Right renal cortex interstitium (tissue), 3 donors: ENCODE data around the gene GMDS. TPM values are rescaled to one million over a fixed set of nuclear protein-coding genes. Genes with fewer than 3 reads are reported as not detected.
"Not testable (repeated sequence)": the region's sequence is repeated elsewhere in the genome, so short reads cannot be mapped to it uniquely, and the experiment has no call there.

Experiments
- DNase-seq, 3 donors: peaks; one replicate each; pipeline ENCODE4 v3.0.0-alpha.2; 2013; ENCODE audit warnings: low read depth in 3 of 3, low spot score in 2 of 3
- polyA plus RNA-seq, 3 donors: library from polyadenylated mRNA; unstranded; fragments of 120-200 nt; gene quantifications; one replicate each; pipeline ENCODE4 v1.2.1, GENCODE V29; 2013; ENCODE audit not compliant: insufficient read length in 3 of 3

GMDS gene
- polyA plus RNA-seq, 3 donors = 70.8 to 90.1 (median 74.0) TPM

DNA sequence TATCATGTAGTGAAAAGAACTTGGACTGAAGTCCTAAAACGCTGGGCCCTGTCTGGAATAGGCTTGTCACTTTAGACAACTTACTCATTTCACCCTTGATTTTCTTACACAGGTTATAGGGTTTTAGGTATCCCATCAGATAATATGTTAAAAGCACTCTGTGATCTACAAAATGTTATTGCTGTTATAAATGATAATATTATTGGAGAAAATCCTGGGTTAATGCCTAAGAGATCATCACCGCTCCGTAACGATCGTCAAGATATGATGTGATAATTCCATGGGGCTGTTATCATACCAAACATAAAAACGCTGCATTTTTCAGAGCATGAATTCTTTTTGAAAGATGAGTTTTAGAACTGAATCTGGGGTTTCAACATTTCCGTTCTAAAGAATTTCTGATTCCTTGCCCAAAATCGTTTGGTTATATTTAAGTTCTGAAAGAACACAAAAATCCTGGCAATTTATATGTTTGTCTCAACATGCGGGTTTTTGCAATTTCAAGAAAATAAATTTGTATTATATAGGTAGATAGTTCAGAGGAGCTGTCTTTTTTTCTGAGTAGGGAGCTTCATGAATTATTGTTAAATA is 480.9 kb downstream of the GMDS start:
- no peak for DNase-seq

DNA sequence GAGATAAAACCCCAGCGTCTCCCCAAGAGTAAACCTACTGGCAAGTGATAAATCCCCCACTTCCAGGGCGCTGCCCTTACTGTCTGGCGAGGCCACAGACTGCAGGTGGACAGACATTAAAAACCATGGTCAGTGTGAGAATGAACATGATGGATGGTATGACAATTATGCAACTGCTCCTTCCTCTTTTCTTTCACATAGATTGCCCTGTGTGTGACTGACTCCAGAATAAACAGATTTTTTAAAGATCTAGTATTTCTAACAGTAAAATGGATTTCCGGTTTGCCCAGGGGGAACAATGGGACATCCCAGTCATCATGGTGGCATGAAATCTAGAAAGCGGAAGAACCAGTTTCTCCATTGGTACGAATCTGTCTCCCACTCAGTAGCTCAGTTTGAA is 482.0 kb downstream of the GMDS start:
- no peak for DNase-seq

DNA sequence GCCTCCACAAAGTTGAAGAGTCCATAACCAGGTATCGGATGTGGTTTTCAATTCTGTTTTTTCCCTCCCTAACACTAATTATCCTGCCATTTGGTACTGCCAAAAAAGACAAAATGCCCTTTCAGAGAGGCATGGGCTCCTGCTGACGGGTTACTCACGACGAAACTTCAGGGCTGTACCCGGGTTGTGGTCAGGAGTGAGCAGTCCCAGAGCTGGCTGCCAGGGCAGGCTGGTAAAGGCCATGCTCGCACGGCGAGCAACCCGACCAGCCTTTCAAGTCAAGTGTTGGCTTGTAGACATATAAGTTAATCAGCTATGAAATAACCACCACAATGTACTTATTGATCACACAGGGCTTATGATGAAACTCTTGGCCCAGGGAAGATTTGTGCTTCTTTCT is 483.2 kb downstream of the GMDS start:
- DNase-seq = no peak

DNA sequence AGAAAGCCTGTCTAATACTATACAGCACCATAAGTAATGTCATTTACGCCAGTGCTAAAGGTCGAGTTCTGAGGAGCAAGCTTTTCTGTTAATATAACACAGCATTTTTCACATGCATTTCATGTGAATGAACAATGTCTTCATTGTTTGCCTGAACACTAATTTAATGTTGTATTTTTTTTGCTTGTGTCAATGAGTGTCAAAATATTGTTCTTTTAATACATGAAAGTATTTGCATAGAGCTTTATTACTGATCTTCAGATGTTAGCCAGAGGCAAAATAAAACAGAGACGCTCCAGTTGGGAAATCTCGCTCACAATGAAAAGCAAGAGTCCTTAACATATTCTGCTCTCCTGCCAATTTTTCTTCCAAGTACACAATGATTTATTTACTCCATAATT is 483.9 kb downstream of the GMDS start:
- no peak for DNase-seq

DNA sequence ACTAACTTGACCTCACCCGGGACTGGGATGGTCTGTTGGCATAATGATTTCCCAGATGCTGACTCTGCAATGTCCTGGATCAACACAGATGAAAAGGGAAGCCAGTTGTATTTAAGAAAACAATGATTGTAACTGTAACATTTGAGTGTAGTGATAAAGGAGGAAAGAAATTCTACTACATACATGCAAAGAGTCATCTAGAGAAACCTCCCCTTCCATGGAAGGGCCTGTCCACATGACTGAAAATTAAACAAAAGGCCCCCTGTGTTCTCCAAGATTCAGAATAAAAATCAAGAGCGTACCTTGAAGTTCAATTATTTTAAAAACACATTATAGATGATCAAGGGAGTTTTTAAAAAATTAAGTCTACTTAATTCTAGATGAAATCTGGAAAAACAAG is 484.5 kb downstream of the GMDS start:
- DNase-seq = no peak

DNA sequence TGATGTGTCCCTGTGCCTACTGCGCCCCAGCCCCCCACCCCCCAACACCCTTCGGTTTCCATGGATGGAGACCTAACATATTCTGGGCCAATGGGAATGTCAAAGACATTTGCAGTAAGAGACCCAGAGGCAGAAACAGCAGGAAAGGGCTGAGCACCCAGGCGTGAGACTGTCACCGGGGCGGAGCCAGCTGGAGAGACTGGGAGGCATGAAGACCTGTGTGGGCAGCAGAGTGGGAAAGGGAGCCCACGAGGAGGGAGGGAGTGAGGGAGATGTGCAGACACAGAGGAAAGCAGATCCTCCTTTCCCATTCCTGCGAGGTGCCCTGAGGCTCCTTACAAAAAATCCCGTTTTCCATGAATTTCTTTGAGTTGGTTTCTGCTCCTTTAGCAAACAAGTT is 485.5 kb downstream of the GMDS start:
- no peak for DNase-seq

DNA sequence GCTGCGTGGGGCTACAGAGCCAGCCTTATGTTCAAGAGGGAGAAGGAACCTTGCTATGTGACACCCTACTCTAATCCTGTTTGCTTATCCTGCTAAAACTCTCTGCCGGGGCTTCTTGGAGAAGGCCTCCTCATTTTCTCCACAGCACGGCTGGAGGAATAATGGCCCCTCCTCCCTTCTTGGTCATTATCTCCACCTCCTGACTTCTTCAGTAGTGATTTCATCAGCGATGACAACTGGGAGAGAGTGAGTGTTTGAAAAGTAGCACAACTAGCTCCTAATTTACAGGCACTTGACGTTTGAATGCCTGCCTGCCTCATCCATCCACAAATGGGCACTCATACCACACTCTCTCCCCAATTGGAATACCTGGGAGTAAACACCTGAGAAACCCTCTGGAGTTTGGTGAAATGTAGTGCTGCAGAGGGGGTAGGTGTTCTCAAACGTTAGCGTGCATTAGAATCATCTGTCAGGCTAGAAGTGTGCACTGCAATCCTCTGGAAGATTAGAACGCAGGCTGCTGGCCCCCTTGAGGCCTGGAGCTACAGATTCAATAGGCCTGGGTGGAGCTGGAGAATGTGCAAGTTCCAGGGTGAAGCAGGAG is 487.2 kb downstream of the GMDS start:
- no peak for DNase-seq

DNA sequence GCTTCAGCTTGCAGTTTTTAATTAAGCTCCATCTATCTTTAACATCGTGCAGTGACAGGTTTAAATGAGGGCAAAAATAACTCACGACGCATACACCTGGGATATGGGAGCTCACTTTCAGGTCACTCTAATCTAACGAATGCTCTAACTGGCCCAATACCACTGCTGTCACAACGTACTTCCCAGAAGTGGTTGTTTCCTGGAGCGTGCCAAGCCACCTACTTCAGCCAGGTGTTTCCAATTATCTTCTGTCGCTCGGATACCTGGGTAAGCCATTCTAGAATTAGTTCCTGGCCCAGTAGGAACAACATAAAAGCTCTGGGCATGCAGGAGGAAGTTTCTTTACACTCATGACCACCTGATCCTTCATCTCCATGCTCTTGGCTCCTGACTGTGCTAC is 488.3 kb downstream of the GMDS start:
- DNase-seq = no peak

DNA sequence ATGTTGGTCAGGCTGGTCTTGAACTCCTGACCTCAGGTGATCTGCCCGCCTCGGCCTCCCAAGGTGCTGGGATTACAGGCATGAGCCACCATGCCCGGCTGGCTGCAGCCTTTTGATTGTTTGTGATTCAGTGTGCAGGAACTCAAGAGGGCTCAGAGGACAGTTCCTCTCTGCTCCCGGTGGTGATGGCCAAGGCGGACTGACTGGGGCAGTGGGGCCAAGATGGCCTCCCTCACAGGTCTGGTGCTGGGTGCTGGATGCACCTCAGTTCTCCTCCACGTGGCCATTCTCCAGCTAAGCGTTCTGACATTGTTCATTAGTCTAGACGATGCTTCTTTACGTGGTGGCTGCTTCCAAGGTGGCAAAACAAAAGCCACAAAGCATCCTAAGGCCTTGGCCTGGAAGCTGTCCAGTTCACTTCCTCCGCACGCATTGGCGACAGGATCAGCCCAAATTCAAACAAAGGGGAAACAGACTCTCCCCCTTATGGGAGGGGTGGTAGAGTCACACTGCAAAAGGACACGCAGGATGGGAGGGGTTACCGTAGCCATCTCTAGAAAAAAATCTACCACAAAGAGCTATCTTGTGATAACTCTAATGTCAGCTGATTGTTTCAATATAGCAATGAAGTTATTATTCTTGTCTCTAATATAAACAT is 488.8 kb downstream of the GMDS start:
- DNase-seq = no peak

DNA sequence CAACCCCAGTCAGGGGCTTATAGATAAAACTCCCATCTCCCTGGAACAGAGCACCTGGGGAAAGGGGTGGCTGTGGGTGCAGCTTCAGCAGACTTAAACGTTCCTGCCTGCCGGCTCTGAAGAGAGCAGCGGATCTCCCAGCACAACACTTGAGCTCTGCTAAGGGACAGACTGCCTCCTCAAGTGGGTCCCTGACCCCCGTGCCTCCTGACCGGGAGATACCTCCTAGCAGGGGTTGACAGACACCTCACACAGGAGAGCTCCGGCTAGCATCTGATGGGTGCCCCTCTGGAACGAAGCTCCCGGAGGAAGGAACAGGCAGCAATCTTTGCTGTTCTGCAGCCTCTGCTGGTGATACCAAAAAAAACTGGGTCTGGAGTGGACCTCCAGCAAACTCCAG is 494.3 kb downstream of the GMDS start:
- DNase-seq = not testable (repeated sequence)

DNA sequence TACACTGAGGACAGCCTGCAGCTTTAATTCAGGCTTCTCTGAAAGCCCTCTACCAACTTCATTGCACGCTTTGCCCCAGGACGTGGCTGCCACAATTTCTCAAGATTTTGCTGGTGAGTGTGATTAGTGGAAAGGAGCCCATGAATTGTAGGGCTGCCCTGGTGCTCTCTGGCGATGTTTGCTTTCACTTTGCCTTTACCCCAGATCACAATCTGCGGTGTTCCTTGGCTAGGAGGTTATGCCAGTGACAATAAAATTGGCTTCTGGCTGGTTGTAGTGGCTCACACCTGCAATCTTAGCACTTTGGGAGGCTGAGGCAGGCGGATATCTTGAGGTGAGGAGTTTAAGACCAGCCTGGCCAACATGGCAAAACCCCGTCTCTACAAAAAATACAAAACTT is 496.4 kb downstream of the GMDS start:
- DNase-seq = no peak

DNA sequence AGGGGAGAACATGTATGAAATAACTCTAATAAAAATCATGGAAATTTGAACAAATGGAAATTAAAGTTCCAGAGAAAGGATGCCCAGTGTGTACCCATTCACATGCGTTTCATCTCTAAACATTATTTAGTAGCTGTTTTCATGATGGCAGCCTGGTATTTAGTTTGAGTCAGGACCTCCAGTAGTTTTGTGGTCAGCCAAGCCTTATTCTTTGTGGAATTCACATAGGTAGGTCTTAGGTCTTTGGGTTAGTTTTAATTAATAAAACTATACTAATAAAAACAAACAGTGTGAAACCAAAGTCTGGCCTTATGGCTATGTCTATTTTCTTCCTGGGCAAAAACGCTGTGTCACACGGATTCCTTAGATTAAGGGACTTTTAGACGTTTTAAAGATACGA is 497.9 kb downstream of the GMDS start:
- DNase-seq = no peak

DNA sequence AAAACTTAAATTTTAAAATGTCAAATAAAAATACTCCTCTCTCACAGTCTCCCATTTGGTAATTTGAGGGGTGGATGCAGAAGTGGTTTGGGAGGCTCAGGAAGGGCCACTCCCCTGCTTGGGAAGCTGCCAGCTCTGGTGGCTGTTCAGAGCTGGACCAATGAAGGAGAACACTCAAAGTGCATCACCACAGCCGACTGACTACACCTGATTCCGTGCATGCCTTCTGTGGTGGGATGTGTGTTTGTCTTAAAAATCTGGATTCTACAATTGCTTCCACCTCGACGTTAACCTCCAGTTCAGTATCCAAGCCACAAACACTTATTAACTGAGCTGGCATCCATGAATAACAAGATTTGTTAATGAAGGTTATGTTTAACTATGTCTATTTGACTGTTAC is 498.4 kb downstream of the GMDS start:
- no peak for DNase-seq

DNA sequence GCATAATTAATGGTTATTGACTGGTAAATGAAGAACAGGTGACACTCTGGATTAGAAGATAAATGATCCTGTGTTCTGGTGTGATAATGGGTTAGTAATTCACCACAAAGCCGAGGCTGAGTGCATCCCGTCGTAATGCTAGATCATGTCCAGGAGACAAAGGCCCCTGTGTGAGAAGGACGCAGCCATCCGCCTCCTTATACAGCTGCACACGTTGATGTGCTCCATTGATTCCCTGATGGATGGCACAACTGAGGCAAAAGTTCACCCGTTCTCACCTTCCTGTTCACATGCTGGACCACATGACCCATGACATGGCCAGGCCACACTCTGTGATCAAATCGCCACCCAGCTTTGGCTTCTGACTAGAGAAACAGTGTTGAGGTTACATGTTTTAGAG is 499.6 kb downstream of the GMDS start:
- peak in 1 of 3 donors; percentile 55 for DNase-seq

DNA sequence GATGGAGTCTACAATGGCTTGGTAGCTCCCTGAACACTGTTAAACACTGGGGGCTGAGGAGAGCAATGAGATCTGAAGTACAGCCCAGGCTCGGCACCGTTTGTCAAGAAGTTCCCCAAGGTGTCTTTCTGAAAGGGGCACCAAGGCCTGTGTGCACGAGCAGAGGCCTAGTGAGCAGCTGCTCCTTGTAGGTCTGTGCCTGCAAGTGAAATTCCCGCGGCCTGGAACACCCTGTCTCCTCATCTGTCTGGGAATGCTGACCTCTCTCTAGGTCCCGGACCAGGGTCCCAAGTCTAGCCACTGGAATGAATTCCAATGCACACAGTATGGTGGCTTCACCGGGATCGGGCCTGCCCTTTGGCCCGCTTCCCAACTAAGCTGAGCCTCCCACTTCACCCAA is 500.9 kb downstream of the GMDS start:
- no peak for DNase-seq

DNA sequence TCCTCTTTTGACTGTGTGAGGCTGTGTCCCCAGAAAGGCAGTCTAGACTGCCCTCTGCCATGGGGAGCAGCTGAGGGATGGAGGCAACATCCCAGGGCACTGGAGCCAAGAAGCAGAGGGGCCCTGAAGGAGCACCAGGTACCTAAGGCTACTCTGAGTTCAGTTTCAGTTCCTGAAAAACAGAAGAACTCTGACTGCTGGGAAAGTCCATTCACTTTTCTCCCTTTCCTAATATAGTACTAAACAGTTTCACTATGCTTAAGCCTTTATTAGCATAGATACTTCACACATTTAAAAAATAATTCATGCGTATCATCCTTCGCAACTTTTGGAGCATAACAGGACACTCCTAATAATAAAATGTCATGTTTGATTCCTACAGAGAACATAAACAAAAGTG is 505.7 kb downstream of the GMDS start:
- no peak for DNase-seq

DNA sequence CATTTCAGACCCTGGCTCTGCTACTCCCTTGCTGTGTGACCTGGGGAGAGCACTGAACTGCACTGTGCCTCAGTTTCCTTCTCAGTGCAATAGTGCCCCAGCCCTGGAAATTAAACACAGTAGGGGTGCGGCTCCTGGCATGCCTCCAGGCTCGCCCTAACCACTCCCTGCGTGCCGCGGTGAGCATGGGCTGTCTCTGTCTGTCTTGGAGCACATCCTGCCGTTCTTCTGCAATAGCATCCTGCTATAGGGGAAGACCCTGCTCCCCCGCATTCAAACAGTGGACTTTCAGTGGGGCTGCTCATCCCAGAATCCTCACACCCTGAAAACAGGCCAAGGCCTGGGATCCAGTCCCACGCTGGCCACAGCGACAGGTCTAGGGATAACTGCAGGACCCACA is 506.2 kb downstream of the GMDS start:
- DNase-seq = no peak

DNA sequence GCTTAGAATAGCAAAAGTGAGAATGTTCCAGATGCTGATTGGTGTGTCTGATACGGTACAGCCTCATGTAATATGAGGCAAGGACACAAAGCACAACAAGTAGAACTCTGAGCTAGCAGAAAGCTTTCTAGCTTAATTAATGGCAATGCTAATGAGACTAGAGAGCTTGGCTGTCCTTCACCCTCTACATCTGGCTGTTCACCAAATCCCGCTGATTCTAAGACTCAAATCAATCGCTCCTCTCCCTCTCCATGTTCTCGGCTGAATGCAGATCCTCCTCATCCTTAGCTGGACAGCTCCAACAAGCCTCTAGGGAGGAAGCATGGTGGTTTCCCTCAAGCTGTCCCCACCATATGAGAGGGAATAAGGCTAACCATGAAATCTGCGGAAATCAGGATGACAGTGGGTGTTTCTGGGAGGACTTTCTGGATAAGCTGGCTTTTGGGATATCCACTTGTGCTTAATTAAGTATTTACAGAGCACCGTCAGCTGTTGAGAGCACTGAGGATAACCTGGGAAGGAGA is 506.8 kb downstream of the GMDS start:
- no peak for DNase-seq

DNA sequence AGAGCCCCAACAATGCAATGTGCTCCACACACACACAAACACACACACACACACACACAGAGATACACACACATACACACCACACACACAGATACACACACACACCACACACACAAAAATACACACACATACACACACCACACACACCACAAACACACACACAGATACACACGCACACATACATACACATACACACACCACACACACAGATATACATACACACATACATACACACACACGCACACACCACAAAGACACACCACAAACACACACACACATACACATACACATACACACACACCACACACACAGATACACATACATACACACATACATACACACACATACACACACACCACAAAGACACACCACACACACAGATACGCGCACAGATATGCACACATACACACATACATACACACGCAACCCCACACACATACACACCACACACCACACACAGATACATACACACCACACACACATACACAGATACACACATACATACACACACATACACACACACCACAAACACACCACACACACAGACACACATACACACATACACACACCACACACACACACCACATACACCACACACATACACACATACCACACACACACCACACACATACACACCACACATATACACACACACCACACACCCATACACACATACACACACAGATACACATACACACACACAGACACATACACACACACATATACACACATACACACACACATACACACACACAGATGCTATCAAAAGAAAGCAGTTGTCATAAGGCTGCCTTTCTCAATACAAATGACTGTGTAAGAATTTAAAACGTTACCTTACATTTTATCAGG is 507.7 kb downstream of the GMDS start:
- no peak for DNase-seq

DNA sequence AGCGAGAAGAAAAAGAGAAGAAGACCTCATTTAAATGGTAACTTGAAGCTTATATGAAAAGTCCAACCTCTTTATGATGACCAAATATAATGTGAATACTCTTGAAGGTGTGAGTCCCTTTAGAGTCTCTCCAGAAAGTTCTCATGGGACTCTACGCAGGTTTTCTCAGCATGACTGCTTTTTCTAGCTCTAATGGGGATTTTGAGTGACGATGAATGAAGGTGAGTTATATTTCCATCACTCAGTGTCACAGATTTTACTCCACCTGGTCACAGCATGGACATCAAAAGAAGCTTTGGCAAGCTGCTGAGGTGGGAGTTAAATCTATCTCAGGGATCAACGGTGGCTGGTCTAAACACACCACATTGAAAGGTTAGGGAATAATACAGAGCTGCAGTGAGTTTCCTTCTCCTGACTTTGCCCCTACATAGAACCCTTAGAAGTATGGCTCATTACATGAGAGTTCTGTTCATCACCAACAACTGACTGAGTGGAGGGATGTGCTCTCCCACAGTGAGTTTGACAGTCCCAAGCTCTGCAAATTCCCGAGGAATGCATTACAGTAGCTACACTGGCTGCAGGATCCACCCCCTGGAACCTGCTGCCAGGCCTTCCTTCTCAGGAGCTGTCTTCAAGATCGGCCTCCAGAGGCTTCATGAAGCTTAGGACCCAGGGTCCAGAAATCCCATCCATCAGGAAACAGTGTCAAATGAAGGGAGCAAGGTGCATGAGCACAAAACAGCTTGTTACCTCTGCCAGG is 508.9 kb downstream of the GMDS start:
- DNase-seq = no peak
